BE2C (cell line): ENCODE measurements around the gene GALK2.

Source experiments
- DNase-seq: peaks from one replicate; pipeline ENCODE4 v3.0.0-alpha.2; 2020
- H3K27me3 ChIP-seq: fragments of 250-450 bp; sonication (Bioruptor Pico); 2 replicates; pipeline ENCODE4 v1.5.1; 2020; ENCODE audit warnings: mild to moderate bottlenecking
- H3K36me3 ChIP-seq: fragments of 250-450 bp; sonication (Bioruptor Pico); 2 replicates; pipeline ENCODE4 v1.5.1; 2020; ENCODE audit warnings: mild to moderate bottlenecking
- H3K4me1 ChIP-seq: fragments of 250-450 bp; sonication (Bioruptor Pico); 2 replicates; pipeline ENCODE4 v1.5.1; 2020
- H3K4me3 ChIP-seq: 2 replicates; pipeline ENCODE4 v1.5.1; 2011; ENCODE audit warnings: low read depth, low read length
- H3K9me3 ChIP-seq: fragments of 250-450 bp; sonication (Bioruptor Pico); 2 replicates; pipeline ENCODE4 v1.5.1; 2020
- TF ChIP-seq, protein P1 (sequence below): IDR thresholded peaks from 2 replicates; pipeline ENCODE4 v1.5.1; 2012; ENCODE audit warnings: mild to moderate bottlenecking, low read depth, low read length

Gene GALK2

DNA sequence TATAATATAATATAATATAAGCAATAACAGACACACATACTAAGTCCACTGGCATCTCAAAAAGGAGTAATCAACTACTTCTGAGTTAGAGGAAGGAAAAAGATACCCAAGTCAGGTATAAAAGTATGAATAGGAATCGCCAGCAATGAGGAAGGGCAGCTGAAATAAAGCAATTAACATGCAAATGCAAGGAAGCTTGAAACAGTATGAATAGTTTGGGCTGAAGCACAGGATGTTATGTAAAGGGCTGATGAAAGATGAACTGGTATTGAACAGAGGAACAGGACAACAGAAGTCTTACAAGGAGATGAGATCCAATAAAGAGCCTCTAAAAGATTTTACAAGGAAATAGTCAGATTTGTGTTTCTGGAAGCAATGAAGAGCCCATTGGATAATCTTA is 21.7 kb upstream of the GALK2 start:
- TF ChIP-seq, protein P1, sequence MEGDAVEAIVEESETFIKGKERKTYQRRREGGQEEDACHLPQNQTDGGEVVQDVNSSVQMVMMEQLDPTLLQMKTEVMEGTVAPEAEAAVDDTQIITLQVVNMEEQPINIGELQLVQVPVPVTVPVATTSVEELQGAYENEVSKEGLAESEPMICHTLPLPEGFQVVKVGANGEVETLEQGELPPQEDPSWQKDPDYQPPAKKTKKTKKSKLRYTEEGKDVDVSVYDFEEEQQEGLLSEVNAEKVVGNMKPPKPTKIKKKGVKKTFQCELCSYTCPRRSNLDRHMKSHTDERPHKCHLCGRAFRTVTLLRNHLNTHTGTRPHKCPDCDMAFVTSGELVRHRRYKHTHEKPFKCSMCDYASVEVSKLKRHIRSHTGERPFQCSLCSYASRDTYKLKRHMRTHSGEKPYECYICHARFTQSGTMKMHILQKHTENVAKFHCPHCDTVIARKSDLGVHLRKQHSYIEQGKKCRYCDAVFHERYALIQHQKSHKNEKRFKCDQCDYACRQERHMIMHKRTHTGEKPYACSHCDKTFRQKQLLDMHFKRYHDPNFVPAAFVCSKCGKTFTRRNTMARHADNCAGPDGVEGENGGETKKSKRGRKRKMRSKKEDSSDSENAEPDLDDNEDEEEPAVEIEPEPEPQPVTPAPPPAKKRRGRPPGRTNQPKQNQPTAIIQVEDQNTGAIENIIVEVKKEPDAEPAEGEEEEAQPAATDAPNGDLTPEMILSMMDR, result no peak
- Histone ChIP-seq H3K4me1 (peaks cover 7% of the 10 kb centered on the region; the same call in 1 of the 2 replicates), H3K36me3 (peaks cover 14% of the 10 kb centered on the region), H3K9me3 (no peaks in the 10 kb centered on the region), H3K27me3 (no peaks in the 10 kb centered on the region), H3K4me3 (no peak overlapping the region)
- no peak for DNase-seq

DNA sequence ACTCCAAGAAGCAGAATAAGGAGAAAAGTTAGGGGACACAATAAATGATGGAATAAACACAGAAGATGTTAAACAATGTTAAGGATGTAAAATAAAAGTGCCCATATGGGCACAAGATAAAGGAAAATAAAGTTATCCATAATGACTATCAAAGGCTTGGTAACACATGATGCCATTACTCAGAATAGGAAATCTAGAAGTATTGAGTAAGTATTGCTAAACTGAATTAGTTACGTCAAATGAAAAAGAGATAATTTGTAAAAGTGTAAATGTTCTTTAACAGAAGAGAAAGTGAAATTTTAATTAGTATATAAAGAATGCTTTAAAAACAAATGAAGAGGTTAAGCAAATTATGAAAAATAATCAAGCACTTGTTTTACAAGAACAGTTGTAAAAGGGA is 21.3 kb upstream of the GALK2 start:
- Histone ChIP-seq H3K27me3 (no peaks in the 10 kb centered on the region), H3K4me1 (peaks cover 7% of the 10 kb centered on the region; the same call in 1 of the 2 replicates), H3K4me3 (no peak overlapping the region), H3K9me3 (no peaks in the 10 kb centered on the region), H3K36me3 (peaks cover 9% of the 10 kb centered on the region)
- no peak for DNase-seq
- TF ChIP-seq, protein P1, result no peak

DNA sequence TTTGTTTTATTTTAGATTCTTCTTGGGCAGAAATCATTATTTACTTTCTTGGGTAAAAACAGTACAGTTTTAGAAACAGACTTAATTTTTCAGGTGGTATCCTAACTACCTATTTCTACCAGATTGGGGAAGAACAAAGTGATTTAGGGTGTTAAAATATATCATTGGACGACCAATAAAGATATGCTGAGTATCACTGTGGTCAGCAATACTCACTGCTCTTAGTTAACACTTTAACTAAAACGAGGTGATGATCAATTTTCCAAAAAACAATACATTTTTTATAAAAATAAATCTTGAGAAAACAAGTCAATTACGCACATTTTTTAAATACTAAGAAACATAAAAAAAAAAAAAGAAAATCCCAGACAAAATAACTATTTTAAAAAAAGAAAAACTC is 18.2 kb upstream of the GALK2 start:
- TF ChIP-seq, protein P1, result no peak
- Histone ChIP-seq H3K36me3 (peaks cover 6% of the 10 kb centered on the region), H3K4me1 (peaks cover 3% of the 10 kb centered on the region; the same call in 1 of the 2 replicates), H3K4me3 (no peak overlapping the region), H3K9me3 (no peaks in the 10 kb centered on the region), H3K27me3 (no peaks in the 10 kb centered on the region)
- no peak for DNase-seq

DNA sequence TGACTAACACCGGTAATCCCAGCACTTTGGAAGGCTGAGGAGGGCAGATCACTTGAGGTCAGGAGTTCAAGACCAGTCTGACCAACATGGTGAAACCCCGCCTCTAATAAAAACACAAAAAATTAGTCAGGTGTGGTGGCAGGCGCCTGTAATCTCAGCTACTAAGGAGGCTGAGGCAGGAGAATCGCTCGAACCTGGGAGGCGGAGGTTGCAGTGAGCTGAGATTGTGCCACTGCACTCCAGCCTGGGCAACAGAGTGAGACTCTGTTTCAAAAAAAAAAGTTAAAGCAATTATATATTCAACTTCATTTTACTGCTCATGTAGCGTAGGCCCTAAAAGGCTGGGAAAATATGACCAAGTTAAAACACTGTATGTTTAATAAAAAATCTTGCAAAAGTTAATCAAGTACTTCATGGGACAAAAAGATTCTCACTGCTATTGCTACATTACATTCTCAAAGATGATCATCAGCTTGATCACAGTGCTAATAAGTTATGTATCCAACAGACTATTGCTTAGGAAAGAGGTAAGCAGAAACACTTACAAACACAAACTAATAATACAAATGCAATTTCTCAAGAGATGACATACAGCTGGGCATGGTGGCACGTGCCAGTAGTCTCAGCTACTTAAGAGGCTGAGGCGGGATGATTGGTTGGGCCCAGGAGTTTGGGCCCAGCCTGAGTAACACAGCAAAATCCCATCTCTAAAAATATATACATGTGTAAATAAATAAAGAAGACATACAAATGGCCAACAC is 17.3 kb upstream of the GALK2 start:
- H3K4me3 ChIP-seq, result no peak overlapping the region
- H3K4me1 ChIP-seq, result peaks cover 3% of the 10 kb centered on the region; the same call in 1 of the 2 replicates

DNA sequence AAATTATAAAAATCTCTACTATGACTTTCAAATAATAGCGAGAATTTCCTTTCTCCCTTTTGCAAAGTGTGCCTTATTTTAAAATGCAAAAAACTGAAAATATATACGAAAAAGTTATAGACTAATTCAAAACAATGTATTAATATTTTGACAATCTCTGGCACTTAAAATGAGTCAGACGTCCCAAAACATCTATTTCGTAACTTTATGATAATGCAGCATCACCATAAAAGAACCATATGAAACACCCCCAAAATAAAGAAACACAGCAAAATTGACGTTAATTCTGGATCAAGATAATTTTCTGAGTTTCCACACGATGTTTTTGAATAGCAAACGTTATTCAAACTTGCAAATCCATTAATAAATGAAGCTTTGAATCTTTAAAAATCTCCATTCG is 15.7 kb upstream of the GALK2 start:
- Histone ChIP-seq H3K9me3 (no peaks in the 10 kb centered on the region), H3K4me3 (peak overlapping the region; percentile 85), H3K4me1 (no peaks in the 10 kb centered on the region), H3K36me3 (peaks cover 6% of the 10 kb centered on the region), H3K27me3 (no peaks in the 10 kb centered on the region)
- TF ChIP-seq, protein P1, result no peak
- DNase-seq, result no peak

More for the DNA sequence above, 17.3 kb upstream of the GALK2 start:
- Histone ChIP-seq H3K27me3 (no peaks in the 10 kb centered on the region), H3K36me3 (peaks cover 6% of the 10 kb centered on the region), H3K9me3 (no peaks in the 10 kb centered on the region)
- DNase-seq, result no peak
- TF ChIP-seq, protein P1, result no peak

DNA sequence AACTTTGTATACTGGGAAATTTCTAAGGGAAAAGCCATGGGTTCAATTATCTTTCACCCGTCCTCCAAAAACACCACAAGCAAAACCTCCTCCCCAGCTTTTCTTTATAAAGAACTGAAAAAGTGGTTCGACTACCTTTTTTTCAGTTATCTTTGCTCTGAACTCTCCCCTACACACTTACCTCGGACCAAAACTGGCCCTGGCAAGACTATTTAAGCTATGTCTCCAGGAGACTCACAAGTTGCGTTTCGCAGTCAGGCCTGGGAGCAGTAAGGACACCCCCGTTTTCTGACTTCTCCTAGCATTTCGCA is 15.3 kb upstream of the GALK2 start:
- Histone ChIP-seq H3K9me3 (no peaks in the 10 kb centered on the region), H3K4me1 (no peaks in the 10 kb centered on the region), H3K27me3 (no peaks in the 10 kb centered on the region), H3K4me3 (peak overlapping the region; percentile 85), H3K36me3 (peaks cover 6% of the 10 kb centered on the region)
- TF ChIP-seq, protein P1, result no peak
- no peak for DNase-seq
